Right renal cortex interstitium (tissue), 3 donors: ENCODE results near the gene ADAMTSL1. TPM values are rescaled to one million over a fixed set of nuclear protein-coding genes. Genes with fewer than 3 reads are reported as not detected.
A peak's percentile ranks its signal among the peaks of the same experiment; 100 is the strongest.

Source experiments
- DNase-seq, 3 donors: peaks; one replicate each; pipeline ENCODE4 v3.0.0-alpha.2; 2013; ENCODE audit warnings: low read depth in 3 of 3, low spot score in 2 of 3
- polyA plus RNA-seq, 3 donors: library from polyadenylated mRNA; unstranded; fragments of 120-200 nt; gene quantifications; one replicate each; pipeline ENCODE4 v1.2.1, GENCODE V29; 2013; ENCODE audit not compliant: insufficient read length in 3 of 3

ADAMTSL1 gene
- polyA plus RNA-seq, 3 donors: 11.3 to 16.5 (median 16.1) TPM

- DNase-seq: no peak
These were observed 245.0 kb downstream of the ADAMTSL1 start for GRCh38 chr9:18718932-18719331.

- no peak for DNase-seq
These were observed 246.7 kb downstream of the ADAMTSL1 start for GRCh38 chr9:18720691-18721090.

- peak in 1 of 3 donors; percentile 65 for DNase-seq
These were observed 247.5 kb downstream of the ADAMTSL1 start for GRCh38 chr9:18721267-18721994.

GRCh38 chr9:18721995-18722310 lies 248.0 kb downstream of the ADAMTSL1 start:
- DNase-seq: no peak

GRCh38 chr9:18722882-18723281 lies 248.9 kb downstream of the ADAMTSL1 start:
- no peak for DNase-seq

- DNase-seq: no peak
These were observed 249.4 kb downstream of the ADAMTSL1 start for GRCh38 chr9:18723366-18723765.

GRCh38 chr9:18726546-18726945 lies 252.6 kb downstream of the ADAMTSL1 start:
- no peak for DNase-seq

GRCh38 chr9:18727904-18728303 lies 254.0 kb downstream of the ADAMTSL1 start:
- no peak for DNase-seq

- no peak for DNase-seq
These were observed 254.7 kb downstream of the ADAMTSL1 start for GRCh38 chr9:18728642-18729041.

GRCh38 chr9:18730241-18730640 lies 256.3 kb downstream of the ADAMTSL1 start:
- no peak for DNase-seq

GRCh38 chr9:18739127-18739526 lies 265.2 kb downstream of the ADAMTSL1 start:
- DNase-seq: no peak

GRCh38 chr9:18739641-18740318 lies 265.8 kb downstream of the ADAMTSL1 start:
- no peak for DNase-seq

GRCh38 chr9:18741359-18741758 lies 267.4 kb downstream of the ADAMTSL1 start:
- DNase-seq: no peak

- DNase-seq: no peak
These were observed 268.0 kb downstream of the ADAMTSL1 start for GRCh38 chr9:18741945-18742344.

GRCh38 chr9:18743421-18743820 lies 269.5 kb downstream of the ADAMTSL1 start:
- no peak for DNase-seq

GRCh38 chr9:18743971-18744370 lies 270.0 kb downstream of the ADAMTSL1 start:
- DNase-seq: no peak

- DNase-seq: no peak
These were observed 271.8 kb downstream of the ADAMTSL1 start for GRCh38 chr9:18745710-18746109.

- DNase-seq: no peak
These were observed 272.7 kb downstream of the ADAMTSL1 start for GRCh38 chr9:18746631-18747030.

- DNase-seq: no peak
These were observed 273.6 kb downstream of the ADAMTSL1 start for GRCh38 chr9:18747595-18747994.

GRCh38 chr9:18748251-18748701 lies 274.3 kb downstream of the ADAMTSL1 start:
- DNase-seq: no peak

- DNase-seq: no peak
These were observed 275.8 kb downstream of the ADAMTSL1 start for GRCh38 chr9:18749711-18750110.

GRCh38 chr9:18753904-18754303 lies 280.0 kb downstream of the ADAMTSL1 start:
- DNase-seq: no peak
